UCSD-AML1 (cell line): Measurements from ENCODE around the gene PGK1.
"Not testable (repeated sequence)": the region's sequence is repeated elsewhere in the genome, so short reads cannot be mapped to it uniquely, and the experiment has no call there.

Experiments
- DNase-seq: peaks from one replicate; lab custom pipeline; 2025; ENCODE audit not compliant: unreplicated experiment; lab: John Stamatoyannopoulos, UW

PGK1 gene

GRCh38 chrX:78103623-78104446, at the start of gene PGK1:
Gene PGK1, plus strand, starts transcription at chrX:78104248. Its CDS starts 93 bp downstream, at chrX:78104341.
- peak; percentile 95 for DNase-seq

GRCh38 chrX:78063687-78064086, 40.4 kb upstream of the PGK1 start:
- no peak for DNase-seq

DNA sequence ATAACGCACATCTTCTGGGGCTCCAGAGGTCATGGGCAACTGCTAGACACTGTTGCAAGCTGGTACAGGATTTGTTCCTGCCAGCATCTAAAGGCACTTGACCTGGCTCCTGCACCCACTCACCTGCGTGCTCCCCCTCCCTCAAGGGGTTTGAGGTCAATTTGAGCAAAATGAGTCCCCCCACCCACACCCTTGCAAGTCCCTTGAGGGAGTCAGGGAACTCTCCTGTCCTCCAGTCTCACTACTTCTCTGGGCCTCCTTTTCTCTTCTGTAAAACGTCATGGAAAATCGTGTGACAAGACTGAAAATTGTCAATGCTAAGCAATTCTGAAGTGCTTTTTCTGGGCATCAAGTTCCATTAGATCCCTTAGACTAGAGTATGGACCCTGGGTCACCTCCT, 39.9 kb upstream of the PGK1 start:
- DNase-seq = no peak

- not testable (repeated sequence) for DNase-seq
Measured at GRCh38 chrX:78064698-78065601, 39.1 kb upstream of the PGK1 start.

GRCh38 chrX:78066110-78066509, 37.9 kb upstream of the PGK1 start:
- no peak for DNase-seq

GRCh38 chrX:78071331-78071730, 32.7 kb upstream of the PGK1 start:
- DNase-seq = no peak

GRCh38 chrX:78073147-78074077, 30.6 kb upstream of the PGK1 start:
- not testable (repeated sequence) for DNase-seq

DNA sequence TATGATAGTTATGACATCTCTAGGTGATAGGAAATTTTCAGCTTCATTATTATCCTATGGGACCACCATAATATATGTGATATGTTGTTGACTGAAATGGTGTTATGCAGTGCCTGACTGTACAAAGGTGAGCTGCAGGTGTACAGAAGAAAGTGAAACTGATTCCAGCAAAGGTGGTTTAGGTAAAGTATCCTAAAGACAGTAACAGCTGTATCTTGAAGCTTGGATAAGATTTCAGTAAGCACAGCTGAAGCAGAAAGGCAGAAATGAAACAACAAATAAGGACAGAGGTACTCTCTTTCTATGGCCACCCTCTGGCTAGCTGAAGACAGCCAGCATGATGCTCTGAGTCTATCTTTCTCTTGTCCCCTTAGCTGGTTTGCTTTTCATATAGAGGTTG, 30.0 kb upstream of the PGK1 start:
- DNase-seq = no peak

- DNase-seq = no peak
Measured at GRCh38 chrX:78075787-78076389, 28.2 kb upstream of the PGK1 start.

- DNase-seq = not testable (repeated sequence)
Measured at GRCh38 chrX:78081413-78081812, 22.6 kb upstream of the PGK1 start.

GRCh38 chrX:78092296-78092695, 11.8 kb upstream of the PGK1 start:
- peak; percentile 45 for DNase-seq

DNA sequence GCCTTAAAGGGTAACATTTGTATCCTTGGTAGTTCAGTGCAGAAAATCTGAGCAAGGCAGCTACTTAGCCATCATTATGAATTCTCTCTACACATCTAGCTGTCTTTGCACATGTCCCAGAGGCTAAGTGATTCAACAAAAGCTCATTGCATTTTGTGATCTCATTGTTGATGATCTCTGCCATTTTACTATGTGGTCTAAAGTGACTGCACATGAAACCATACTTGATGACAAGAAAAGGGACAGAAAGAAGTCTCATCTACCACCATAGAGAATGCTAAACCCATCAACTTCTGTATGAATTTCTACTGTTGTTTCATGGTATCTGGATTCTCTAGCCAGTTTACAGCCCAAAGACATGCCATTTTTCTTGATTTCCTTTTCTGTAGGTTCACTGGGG, 5.9 kb upstream of the PGK1 start:
- no peak for DNase-seq

DNA sequence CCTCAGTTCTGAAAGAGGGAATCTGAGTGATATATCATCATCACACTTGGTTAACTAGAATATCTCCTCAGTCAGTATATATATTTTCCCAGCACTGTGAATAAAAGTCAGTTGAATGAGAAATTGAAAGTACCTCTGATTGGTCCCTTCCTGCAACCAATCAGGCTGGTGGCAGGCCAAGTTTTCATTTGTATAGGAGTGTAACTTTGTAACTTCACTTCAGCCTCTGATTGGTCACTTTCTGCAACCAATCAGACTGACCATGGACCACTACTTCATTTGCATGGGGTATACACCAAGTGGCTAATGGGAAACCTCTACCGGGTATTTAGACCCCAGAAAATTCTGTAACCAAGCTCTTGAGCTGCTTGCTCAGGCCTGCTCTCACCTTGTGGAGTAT, 2.0 kb upstream of the PGK1 start:
- DNase-seq = no peak

- DNase-seq = no peak
Measured at GRCh38 chrX:78103001-78103622, 936 bp upstream of the PGK1 start.

DNA sequence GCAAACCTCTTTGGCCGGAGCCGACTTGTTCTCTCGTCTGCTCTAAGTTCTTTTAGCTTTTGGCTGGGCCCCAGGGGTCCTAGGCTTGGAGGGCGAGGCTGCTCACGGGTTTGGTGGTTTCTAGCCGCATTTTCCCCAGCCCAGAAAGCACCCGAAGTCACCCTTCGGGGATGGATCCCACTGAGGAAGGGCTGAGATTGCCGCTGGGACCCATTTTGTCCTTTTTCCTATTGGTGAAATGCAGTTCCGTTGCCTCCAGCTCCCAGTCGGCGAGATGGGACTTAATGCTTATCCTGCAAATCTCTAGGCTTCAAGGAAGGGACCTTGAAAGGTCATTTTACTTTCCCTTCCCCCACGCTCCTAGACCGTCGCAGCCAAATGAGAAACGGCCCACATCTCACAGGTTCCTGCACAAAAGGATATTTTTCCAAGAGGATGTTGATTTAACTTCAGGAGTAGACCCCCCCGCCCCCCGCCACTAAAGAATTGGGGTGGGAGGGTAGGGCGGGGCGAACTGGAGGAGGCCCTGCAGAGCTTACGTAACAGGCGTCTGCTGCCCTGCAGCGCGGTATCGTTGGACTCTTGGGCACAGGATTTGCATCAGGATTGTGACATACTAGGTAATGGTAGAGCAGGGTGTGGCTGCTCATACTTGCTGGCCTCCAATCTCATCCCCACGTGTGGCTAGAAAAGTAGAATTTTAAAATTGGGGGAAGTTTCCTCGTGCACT, 564 bp downstream of the PGK1 start:
- DNase-seq = peak; percentile 30

DNA sequence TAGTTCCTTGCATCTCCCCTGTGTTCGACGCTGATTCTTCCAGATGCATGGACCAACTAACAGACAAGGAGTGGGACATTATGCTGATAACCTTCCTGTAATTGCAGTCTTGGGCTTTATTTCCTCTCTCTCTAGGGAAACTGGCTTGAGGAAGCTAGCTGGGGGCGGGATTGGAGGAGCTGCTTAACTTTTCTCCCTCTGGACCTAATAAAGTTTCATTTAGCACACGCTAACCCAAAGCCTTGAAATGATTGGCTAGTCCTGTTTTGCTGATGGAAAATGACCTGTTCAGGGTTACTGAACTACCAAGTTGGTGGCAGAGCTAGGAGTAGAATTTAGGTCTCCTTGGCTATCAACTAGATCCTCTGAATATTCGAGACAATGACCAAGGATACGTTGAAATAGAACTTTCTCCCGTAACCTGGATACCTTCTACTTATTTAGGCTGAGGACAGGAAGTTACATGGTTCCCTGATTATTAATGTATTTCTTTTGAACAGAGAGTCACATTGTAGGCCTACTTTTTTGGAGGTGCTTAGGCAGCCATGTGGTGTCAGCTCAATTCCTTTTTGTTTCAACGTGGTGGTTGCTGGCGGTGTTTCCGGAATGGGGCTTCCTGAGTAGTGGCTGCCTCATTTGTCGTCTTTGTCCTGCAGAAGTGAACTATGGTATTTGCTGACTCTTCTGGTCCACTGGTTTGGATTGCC, 2.0 kb downstream of the PGK1 start:
- DNase-seq = peak; percentile 10

GRCh38 chrX:78106651-78106986, 2.6 kb downstream of the PGK1 start:
- DNase-seq = no peak

DNA sequence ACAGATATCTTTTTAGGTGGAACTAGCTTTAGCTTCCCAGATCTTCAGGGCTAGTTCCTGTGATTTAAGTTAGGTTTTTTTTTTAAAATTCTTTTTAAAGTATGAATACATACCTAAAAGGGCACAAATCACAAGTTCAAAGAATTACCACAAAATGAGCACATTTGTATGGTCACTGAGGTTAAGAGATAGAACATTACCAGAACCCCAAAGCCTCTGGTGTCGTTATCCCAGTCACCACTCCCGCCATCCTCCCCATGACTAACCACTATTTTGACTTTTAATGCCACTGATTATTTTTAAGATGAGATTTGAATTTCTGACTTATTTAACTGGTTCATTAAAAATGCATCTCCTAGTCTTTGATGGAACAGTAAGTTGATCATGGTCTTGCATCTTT, 5.4 kb downstream of the PGK1 start:
- DNase-seq = no peak
